A172 (cell line): ENCODE measurements around the gene CRTAP. TPM values are rescaled to one million over a fixed set of nuclear protein-coding genes. Genes with fewer than 3 reads are reported as not detected.
"Not testable (repeated sequence)": the region's sequence is repeated elsewhere in the genome, so short reads cannot be mapped to it uniquely, and the experiment has no call there.

Experiments
- DNase-seq: peaks from one replicate; pipeline ENCODE4 v3.0.0-alpha.2; 2015; ENCODE audit warnings: low spot score
- total RNA-seq: library from RNA; depleted of rRNA; stranded (reverse); fragments of >200 nt; shearing (Covaris generic); gene quantifications from 2 replicates; pipeline ENCODE4 v1.2.3, GENCODE V29; 2014; rRNA removed

CRTAP gene
- total RNA-seq, 1 experiment from 2014 or later: 416 TPM

- no peak for DNase-seq
These were observed 61.0 kb downstream of the CRTAP start for GRCh38 chr3:33174711-33175414.

- DNase-seq: no peak
These were observed 65.3 kb downstream of the CRTAP start for GRCh38 chr3:33179132-33179531.

- DNase-seq: no peak
These were observed 67.4 kb downstream of the CRTAP start for GRCh38 chr3:33181229-33181628.

- DNase-seq: not testable (repeated sequence)
These were observed 67.8 kb downstream of the CRTAP start for GRCh38 chr3:33181641-33182040.

- no peak for DNase-seq
These were observed 71.0 kb downstream of the CRTAP start for GRCh38 chr3:33184863-33185262.

GRCh38 chr3:33186524-33187367 is 72.9 kb downstream of the CRTAP start:
- DNase-seq: peak; percentile 81

GRCh38 chr3:33187368-33187634 is 73.5 kb downstream of the CRTAP start:
- peak; percentile 48 for DNase-seq

GRCh38 chr3:33194303-33194702 is 80.5 kb downstream of the CRTAP start:
- no peak for DNase-seq

- no peak for DNase-seq
These were observed 82.7 kb downstream of the CRTAP start for GRCh38 chr3:33196538-33196937.

Other genes starting within 250 kb of the CRTAP start
- gene CCR4, start 162.4 kb upstream of the CRTAP start, total RNA-seq: not detected in 2 replicates
- 122 TPM in 2 replicates for gene GLB1, start 16.9 kb upstream of the CRTAP start, total RNA-seq
- 2.8 and 3.8 TPM in 2 replicates for gene TMPPE, start 16.9 kb upstream of the CRTAP start, total RNA-seq
- 11.6 and 12.8 TPM in 2 replicates for gene SUSD5, start 104.8 kb downstream of the CRTAP start, total RNA-seq
- 30.4 and 33.1 TPM in 2 replicates for gene FBXL2, start 163.4 kb downstream of the CRTAP start, total RNA-seq